Measurements from ENCODE around the gene GMCL1.

DNA sequence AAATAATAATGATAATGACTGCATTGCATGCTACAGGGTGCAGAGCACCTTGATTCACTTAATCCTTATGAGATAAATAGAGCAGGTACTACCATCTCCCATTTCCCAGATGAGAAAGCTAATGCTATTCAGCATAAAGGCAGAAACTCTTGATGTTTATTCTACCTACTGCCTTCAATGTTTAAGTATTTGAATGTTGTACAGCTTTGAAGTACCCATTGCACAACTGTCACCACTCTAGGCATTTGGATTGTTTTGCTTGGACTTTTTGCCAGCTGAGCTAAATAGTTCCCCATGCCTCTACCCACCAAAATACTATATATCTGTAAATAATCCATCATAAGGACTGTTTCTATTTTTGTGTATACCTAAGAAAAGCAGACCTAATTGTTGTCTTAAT lies 77.8 kb downstream of the GMCL1 start:
- TF ChIP-seq CTCF (IDR thresholded peaks at IDR 0.05; ENCODE audit: low read length) (no peak), EZH2 (IDR thresholded peaks at IDR 0.05; ENCODE audit: borderline replicate concordance, low read length) (no peak)
